ENCODE results near the gene LILRB2.
"Not testable (repeated sequence)": the region's sequence is repeated elsewhere in the genome, so short reads cannot be mapped to it uniquely, and the experiment has no call there.

LILRB2 gene

GRCh38 chr19:54305141-54305540 is 24.2 kb upstream of the LILRB2 start:
- no peak for DNase-seq (ENCODE audit: low read depth)
- no peak overlapping the region for H3K4me3 ChIP-seq (ENCODE audit: low read depth, low read length)
- TF ChIP-seq CTCF (conservative IDR thresholded peaks at IDR 0.05; ENCODE audit: low read depth, low read length): no peak

- DNase-seq (ENCODE audit: low read depth): no peak
- H3K4me3 ChIP-seq (ENCODE audit: low read depth, low read length): no peak overlapping the region
Measured at GRCh38 chr19:54302257-54302656, 21.3 kb upstream of the LILRB2 start.

GRCh38 chr19:54299515-54299914 is 18.6 kb upstream of the LILRB2 start:
- DNase-seq (ENCODE audit: low read depth): no peak
- H3K4me3 ChIP-seq (ENCODE audit: low read depth, low read length): no peak overlapping the region
- no peak for TF ChIP-seq CTCF (conservative IDR thresholded peaks at IDR 0.05; ENCODE audit: low read depth, low read length)

More at GRCh38 chr19:54302257-54302656, 21.3 kb upstream of the LILRB2 start:
- no peak for TF ChIP-seq CTCF (conservative IDR thresholded peaks at IDR 0.05; ENCODE audit: low read depth, low read length)

GRCh38 chr19:54299126-54299498 is 18.2 kb upstream of the LILRB2 start:
- H3K4me3 ChIP-seq (ENCODE audit: low read depth, low read length): no peak overlapping the region
- no peak for TF ChIP-seq CTCF (conservative IDR thresholded peaks at IDR 0.05; ENCODE audit: low read depth, low read length)
- no peak for DNase-seq (ENCODE audit: low read depth)

- H3K4me3 ChIP-seq (ENCODE audit: low read depth, low read length): no peak overlapping the region
- no peak for TF ChIP-seq CTCF (conservative IDR thresholded peaks at IDR 0.05; ENCODE audit: low read depth, low read length)
- no peak for DNase-seq (ENCODE audit: low read depth)
Measured at GRCh38 chr19:54298357-54299125, 17.6 kb upstream of the LILRB2 start.

- no peak overlapping the region for H3K4me3 ChIP-seq (ENCODE audit: low read depth, low read length)
- peak; percentile 40 for TF ChIP-seq CTCF (conservative IDR thresholded peaks at IDR 0.05; ENCODE audit: low read depth, low read length)
- DNase-seq (ENCODE audit: low read depth): peak; percentile 20
Measured at GRCh38 chr19:54297759-54298305, 16.9 kb upstream of the LILRB2 start.

- TF ChIP-seq CTCF (conservative IDR thresholded peaks at IDR 0.05; ENCODE audit: low read depth, low read length): no peak
- no peak for DNase-seq (ENCODE audit: low read depth)
Measured at GRCh38 chr19:54294539-54294938, 13.6 kb upstream of the LILRB2 start.

GRCh38 chr19:54289160-54289559 is 8.2 kb upstream of the LILRB2 start:
- DNase-seq (ENCODE audit: low read depth); H3K4me3 ChIP-seq (ENCODE audit: low read depth, low read length): not testable (repeated sequence)

More at GRCh38 chr19:54294539-54294938, 13.6 kb upstream of the LILRB2 start:
- H3K4me3 ChIP-seq (ENCODE audit: low read depth, low read length): no peak overlapping the region

Data from choroid plexus epithelial cell (primary cell).